ENCODE results near the gene RIC1. TPM values are rescaled to one million over a fixed set of nuclear protein-coding genes. Genes with fewer than 3 reads are reported as not detected.

Gene RIC1
- total and polyA plus RNA-seq, 2 of the 8 experiments (the other 6 are each of a cell fraction or from before 2014, with no cell fraction given), result 10.7 to 24.5 TPM

DNA sequence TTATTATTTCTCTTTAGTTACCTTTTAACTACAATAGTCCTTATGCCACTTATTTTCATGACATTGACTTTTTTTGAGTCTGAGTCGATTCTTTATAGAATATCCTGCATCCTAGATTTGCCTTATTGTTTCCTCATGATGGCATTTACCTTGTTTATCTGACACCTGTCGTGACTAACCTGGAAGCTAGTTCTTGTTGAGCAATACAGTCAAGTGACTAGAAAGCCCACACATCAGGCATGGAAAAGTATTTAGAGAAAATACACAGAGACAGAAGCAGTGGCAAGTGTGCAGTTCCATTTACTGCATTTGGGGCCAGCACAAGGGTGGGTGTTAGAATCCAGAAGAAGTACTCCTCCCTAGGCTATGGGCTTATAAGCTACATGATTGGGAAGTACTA, 106.2 kb downstream of the RIC1 start (continued):
- TF ChIP-seq POLR2A (IDR thresholded peaks at IDR 0.05; ENCODE audit: control extremely low read depth in 1 of 2, low read depth in 2 of 2, low read length in 2 of 2) (no peak), SAP30 (IDR thresholded peaks at IDR 0.05; ENCODE audit: insufficient read depth, insufficient replicate concordance, low read length) (no peak), CBX8 (IDR thresholded peaks at IDR 0.05; ENCODE audit: borderline replicate concordance, low read depth, low read length) (no peak), JUN (IDR thresholded peaks at IDR 0.05; ENCODE audit: low read depth, low read length) (no peak)
- TF ChIP-seq, protein P1, sequence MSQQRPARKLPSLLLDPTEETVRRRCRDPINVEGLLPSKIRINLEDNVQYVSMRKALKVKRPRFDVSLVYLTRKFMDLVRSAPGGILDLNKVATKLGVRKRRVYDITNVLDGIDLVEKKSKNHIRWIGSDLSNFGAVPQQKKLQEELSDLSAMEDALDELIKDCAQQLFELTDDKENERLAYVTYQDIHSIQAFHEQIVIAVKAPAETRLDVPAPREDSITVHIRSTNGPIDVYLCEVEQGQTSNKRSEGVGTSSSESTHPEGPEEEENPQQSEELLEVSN (IDR thresholded peaks at IDR 0.05), result no peak
